GM12892 (cell line): ENCODE results near the gene FAM20C.

Experiments used
- DNase-seq: peaks from one replicate; pipeline ENCODE4 v3.0.0; 2011; ENCODE audit not compliant: insufficient read length
- FAIRE-seq: peaks from 2 replicates; lab custom pipeline; 2011; peaks lifted over from hg19 to GRCh38; lab: Jason Lieb, UNC
- POLR2A ChIP-seq: IDR thresholded peaks from 2 replicates; pipeline ENCODE4 v1.6.1; 2011; ENCODE audit warnings: low read depth, low read length, control low read depth
- POLR2AphosphoS5 ChIP-seq: IDR thresholded peaks from 2 replicates; pipeline ENCODE4 v1.6.1; 2011; ENCODE audit warnings: low read depth, low read length, control low read depth
- TAF1 ChIP-seq: IDR thresholded peaks from 2 replicates; pipeline ENCODE4 v1.6.1; 2011; ENCODE audit warnings: low read depth, mild to moderate bottlenecking, control low read depth, low read length, borderline replicate concordance

FAM20C gene

DNA sequence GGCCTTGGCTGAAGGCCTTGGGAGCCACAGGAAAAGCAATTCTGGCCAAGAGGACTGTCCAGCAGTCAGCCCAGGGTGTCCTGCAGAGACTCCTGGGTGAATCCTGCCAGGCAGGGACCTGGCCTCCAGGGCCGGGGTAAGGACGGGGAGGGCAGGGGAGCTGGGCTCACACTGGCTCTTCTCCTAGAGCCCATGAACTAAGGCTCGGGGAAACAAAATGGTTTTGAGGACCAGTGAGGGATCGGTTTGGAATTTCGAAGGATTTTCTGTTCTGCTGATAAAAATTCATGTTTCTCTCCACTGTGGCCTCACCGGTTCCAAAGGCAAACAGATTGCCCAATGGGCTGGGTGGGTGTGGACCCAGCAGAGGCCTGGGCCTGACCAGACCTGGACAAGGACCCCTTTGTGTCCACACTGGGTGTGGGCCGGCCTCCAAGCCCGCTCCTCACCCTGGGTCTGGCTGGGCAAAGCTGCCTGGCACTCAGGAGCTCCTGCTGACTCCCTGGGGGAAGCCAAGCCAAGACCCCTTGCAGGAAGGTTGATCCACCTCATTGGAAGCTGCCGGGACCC is 27.3 kb downstream of the FAM20C start:
- TF ChIP-seq TAF1 (no peak), POLR2AphosphoS5 (no peak), POLR2A (no peak)
- FAIRE-seq: no peak
- DNase-seq: no peak

DNA sequence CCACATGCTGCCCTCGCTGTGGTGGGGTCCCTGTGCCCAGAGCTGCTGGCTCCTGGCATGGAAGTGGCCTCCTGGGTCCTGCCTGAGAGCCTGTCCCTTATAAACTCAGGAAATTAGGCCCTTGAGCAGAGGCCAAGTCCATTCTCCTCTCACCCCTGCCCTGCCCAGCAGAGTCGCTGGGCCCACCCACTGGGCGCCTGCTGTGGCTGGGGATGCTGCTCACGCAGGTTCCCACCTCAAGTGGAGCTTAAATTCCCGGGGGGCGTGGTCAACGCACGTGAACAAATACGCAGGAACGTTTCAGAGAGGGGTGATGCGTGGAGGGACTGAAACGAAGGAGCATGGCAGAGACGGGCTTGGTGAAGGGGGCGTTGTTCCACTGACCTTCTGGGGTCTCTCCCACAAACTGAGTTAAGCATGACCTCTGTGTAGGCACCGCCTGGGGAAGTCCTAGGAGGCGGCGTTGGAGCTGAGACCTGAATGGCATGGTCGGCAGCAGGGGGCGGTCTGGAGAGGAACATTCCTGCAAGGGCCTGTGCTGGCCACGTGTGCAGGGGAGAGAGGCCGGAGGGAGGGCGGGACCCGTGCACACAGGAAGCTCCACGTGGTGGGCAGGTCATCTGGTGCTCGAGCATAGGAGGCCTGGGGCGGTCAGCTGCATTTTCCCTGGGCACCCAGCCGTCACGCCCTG is 27.9 kb downstream of the FAM20C start:
- FAIRE-seq (no peak), DNase-seq (no peak)
- no peak for TF ChIP-seq TAF1
- TF ChIP-seq POLR2AphosphoS5: no peak
- TF ChIP-seq POLR2A: no peak

DNA sequence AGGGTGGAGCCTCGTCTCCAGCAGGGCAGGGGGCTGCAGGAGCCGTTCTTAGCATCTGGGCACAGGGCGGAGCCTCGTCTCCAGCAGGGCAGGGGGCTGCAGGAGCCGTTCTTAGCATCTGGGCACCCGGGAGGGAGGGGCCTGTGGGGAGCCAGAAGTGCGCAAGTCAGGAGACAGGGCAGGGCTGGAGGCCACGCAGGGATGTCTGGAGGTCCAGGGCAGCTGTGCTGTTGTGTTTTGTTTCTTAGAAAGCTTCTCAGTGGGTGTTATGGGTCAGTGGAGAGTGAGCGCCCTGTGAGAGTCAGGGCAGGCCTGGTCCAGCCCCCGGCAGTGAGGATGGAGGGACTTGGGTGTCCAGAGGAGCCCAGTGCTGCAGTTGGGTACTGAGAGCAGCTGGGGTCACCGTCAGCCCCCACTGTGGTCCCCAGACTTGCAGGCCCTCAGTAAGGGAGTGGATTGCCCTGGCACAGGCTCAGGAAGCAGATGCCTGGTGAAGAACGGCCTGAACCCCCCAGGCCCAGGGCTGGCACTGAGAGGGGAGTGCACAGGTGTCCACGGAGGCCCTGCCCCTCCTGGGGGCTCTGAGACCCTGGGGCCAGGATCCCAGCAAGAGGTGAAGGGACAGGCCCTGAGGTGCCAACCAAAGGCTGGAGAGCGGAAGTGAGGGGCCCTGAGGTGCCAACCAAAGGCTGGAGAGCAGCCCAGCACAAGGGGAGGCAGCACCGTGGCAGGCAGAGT is 29.8 kb downstream of the FAM20C start:
- FAIRE-seq (no peak), DNase-seq (no peak)
- TF ChIP-seq POLR2AphosphoS5: no peak
- no peak for TF ChIP-seq POLR2A
- no peak for TF ChIP-seq TAF1

DNA sequence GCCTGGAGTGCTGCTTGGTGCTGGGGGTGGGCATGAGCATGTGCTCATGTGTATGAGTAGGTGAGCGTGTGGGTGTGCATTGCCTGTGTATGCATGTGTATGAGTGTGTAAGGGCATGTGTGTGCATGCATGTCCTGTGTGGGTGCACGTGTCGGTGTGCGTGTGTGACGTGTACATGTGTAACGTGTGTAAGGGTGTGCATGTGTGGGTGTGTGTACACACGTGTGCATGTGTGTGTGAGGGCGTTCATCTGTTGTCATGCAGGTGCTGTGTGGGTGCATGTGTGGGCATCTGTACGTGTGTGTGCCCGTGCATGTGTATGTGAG is 30.3 kb downstream of the FAM20C start:
- no peak for DNase-seq
- TF ChIP-seq POLR2AphosphoS5 (no peak), TAF1 (no peak), POLR2A (no peak)
- no peak for FAIRE-seq

DNA sequence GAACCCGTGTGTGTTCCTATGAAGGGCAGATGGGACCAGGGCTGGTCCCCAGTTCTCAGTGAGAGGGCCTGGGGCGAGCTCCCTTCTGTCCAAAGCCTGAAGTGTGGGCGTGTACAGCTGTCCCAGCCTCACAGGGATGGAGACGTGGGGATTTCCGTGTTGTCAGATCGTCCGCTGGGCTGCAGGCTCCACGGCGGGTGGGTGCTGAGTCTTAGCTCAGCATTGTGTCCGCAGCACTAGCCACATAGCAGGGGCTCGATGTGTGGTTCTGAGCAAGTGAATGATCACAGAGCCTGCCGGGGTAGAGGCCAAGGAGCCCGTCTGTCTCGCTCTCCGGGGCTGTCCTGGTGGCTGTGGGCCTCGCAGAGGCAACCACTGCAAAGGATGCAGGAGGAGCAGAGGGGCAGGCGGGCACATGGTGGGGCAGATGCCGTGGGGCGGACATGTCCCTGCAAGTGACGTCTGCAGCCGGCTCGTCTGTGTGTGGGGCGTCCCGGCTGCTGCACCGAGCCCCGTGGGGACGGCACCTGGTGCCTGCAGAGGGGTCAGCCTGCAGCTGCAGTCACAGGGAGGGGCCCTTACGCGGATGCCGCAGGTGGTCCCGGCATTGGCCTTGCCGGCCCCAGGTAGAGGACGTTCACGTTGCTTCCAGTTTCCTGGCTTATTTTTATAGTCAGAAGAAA is 30.9 kb downstream of the FAM20C start:
- FAIRE-seq (no peak), DNase-seq (no peak)
- TF ChIP-seq POLR2A (no peak), TAF1 (no peak), POLR2AphosphoS5 (no peak)

DNA sequence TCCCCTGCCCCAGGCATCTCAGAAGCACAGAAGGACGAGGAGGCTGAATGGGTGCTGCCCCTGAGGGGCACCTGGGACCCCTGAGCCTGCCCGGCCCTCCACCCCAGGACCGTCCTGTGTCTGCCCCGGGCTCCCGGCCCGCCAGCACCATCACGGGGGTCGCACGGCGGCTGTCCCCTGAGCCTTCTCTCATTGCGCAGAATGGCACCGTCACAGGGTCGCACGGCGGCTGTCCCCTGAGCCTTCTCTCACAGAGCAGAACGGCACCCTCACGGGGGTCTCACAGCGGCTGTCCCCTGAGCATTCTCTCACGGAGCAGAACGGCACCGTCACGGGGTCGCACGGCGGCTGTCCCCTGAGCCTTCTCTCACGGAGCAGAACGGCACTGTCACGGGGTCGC is 31.5 kb downstream of the FAM20C start:
- FAIRE-seq (no peak), DNase-seq (no peak)
- no peak for TF ChIP-seq TAF1
- TF ChIP-seq POLR2AphosphoS5: no peak
- no peak for TF ChIP-seq POLR2A

DNA sequence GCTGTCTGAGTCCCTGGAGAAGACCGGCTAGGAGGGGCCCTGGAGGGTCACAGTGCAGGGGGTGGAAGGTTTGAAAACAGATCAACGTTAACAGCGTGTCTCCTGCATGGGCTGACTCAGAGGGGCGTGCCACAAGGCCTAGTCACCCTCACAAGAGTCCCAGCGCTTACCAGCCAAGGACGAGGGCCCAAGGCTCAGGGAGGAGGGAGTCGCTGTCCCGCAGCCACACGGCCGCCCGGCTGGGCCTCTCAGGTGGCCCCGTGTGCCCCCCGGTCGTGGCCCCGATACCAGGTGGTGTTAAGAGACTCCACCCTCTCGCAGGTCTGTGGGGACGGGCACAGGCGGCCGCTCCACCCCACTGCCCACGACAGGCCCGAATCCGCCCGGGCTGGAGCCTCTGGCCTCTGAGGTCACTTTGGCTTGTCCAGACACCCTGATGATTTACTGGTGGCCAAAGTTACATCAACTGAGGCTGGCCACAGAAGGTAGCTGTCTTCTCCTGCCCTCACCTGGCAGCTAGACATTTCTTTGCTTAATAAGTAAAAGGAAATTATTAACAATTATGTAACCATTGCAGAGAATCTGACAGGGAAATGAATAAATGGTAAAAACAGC is 34.0 kb downstream of the FAM20C start:
- FAIRE-seq (no peak), DNase-seq (no peak)
- no peak for TF ChIP-seq TAF1
- no peak for TF ChIP-seq POLR2A
- no peak for TF ChIP-seq POLR2AphosphoS5

DNA sequence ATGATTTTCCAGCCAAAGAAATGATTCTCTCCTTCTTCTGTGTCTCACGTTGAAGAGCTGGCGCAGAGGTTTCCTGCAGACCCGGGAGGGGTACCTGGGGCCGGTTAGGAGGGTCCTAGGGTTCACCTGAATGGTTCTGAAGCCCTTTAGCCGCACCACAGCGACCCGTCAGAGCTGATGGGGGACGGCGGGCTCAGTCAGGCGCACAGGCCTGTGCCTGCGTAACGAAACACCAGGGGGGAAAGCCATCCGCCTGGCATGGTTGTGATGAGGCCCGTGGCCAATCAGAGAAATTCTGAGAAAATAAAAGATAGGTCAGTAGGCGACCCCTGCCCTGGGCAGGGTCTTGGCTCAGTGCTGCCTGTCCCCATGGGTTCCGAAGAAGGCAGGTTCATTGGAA is 35.6 kb downstream of the FAM20C start:
- FAIRE-seq (no peak), DNase-seq (no peak)
- no peak for TF ChIP-seq TAF1
- no peak for TF ChIP-seq POLR2AphosphoS5
- no peak for TF ChIP-seq POLR2A

DNA sequence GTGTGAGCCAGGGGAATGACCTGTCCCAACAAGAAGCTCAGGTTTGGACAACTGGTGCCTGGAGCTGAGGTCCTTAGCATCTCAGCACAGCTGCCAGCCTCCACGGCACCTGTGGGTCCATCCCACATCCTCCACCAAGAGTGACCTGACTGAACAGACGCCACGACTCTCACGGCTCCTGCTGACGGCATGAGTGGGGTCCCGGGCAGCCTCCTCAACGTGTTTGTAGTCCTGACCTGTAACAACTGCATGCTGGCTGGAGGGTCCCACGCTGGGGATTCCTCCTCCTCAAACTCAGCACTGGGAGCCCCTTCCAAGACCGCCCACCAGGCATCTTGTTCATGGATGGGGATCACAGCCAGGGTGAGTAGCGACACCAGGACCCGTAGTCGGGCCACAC is 36.2 kb downstream of the FAM20C start:
- no peak for TF ChIP-seq TAF1
- TF ChIP-seq POLR2A: no peak
- TF ChIP-seq POLR2AphosphoS5: no peak
- DNase-seq (no peak), FAIRE-seq (no peak)

DNA sequence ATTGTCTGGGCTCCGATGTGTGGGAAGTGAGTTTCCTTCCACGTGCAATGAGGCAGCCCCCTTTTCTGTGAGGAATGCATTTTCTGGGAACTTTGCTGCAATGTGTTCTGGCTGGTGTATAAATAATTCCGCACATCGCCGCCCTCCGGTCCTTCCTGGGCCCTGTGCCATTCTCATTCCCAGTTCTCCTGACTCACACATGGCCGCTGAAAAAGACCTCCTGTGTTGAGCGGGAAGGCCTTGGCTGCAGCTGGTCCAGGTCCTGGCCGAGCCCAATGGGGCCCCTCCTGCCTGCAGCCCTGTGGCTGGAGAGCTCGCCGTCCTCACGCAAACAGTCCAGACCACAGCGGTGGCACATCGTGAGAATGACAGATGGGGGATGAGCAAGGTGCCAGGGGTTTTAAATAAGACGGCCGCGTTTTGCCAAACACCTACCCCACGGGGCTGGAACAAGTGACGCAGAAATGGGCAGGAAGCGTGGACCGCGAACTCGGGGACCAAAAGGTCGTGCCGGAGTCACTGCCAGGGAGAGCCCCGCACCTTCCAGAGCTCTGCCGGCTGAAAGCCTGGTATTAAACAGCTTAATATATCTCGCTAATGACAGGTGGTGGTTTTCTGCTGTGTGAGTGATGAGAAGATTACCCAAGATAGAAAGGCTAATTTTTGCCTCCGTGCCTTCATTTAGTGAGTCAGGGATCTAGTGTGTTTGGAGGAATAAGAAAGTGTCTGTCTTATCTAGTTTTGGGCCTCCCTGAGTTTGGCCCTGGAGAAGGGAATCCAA is 37.0 kb downstream of the FAM20C start:
- FAIRE-seq: no peak
- no peak for TF ChIP-seq POLR2A
- TF ChIP-seq POLR2AphosphoS5: no peak
- no peak for TF ChIP-seq TAF1
- DNase-seq: no peak

DNA sequence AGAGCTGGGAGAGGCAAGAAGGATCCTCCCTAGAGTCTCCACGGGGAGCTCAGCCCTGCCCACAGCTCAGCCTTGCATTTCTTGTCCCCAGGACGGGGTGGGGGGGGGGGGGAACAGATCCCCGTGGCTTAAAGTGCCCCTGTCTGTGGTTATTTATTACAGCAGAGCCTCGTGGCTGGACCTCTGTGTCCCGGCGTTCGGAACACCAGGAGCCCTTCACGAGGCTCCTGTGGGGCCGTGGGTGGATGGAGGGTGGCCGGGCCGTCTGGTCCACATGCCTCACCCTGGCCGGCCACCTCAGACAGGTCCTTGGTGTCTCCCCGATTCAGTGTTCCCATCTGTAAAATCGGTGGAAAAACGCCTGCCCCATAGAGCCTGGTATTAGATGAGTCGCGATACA is 37.9 kb downstream of the FAM20C start:
- TF ChIP-seq POLR2AphosphoS5 (no peak), POLR2A (no peak), TAF1 (no peak)
- FAIRE-seq (no peak), DNase-seq (no peak)
